Measurements from ENCODE around the gene KCNH2. TPM values are rescaled to one million over a fixed set of nuclear protein-coding genes. Genes with fewer than 3 reads are reported as not detected.
A peak's percentile ranks its signal among the peaks of the same experiment; 100 is the strongest.

The KCNH2 gene
- total RNA-seq, 2 experiments from 2014 or later = 0.48 to 0.54 TPM

DNA sequence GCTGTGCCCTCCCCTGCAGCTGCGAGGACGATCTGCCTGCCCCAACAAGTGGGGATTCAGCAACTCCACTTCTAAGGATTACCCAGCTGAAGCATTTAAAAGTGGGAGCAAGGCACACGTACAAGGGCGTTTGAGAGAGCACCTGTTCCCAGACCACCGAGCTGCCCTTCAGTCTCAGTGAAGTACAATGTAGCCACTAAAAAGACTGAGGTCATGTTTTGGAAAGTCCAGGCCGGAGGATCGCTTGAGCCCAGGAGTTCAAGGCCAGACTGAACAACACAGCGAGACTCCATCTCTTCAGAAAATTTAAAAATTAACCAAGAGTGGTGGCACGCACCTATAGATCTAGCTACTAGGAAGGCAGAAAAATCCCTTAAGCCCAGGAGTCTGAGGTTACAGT lies 27.4 kb upstream of the KCNH2 start:
- POLR2A ChIA-PET = no interaction called here
- DNase-seq = no peak
- H3K36me3 Mint-ChIP-seq (ENCODE audit: low read depth) = no peaks in the 10 kb centered on the region
- ATAC-seq = no peak
- H3K4me3 Mint-ChIP-seq = no peak overlapping the region
- H3K27me3 Mint-ChIP-seq = no peaks in the 10 kb centered on the region
- no peak overlapping the region for H3K27ac Mint-ChIP-seq
- intact Hi-C loops (cut with DNase I, micrococcal nuclease) = no loop called here
- H3K9me3 Mint-ChIP-seq (ENCODE audit: low read depth) = no peaks in the 10 kb centered on the region
- CTCF ChIA-PET = interaction anchor here (0.6 to 6.1 kb wide), 5 partner anchors 11 to 438 kb away, joined by 3 to 43 read pairs (median 5); no protein-coding TSS in a partner anchor
- H3K4me1 Mint-ChIP-seq = peaks cover 28% of the 10 kb centered on the region

DNA sequence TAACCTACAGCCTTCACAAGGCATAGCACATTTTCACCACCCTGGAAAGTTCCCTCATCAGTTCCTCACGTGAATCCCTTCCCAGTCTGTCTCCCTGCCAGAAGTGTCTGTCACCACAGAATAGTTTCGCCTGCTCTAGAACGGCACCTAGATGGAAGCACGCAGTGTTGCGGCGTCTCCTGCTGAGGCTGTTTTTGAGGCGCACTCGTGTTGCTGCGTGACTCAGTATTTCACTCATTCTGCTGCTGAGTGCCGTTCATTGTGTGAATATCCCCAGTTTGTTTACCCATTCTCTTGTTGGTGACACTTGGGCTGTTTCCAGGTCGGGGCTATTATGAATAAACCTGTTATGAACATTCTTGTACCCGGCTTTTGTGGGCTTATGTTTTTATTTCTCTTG lies 25.5 kb upstream of the KCNH2 start:
- CTCF ChIA-PET = interaction anchor here (0.9 kb wide), 2 partner anchors 9 to 15 kb away, joined by 3 read pairs; no protein-coding TSS in a partner anchor
- Mint-ChIP-seq H3K27ac (no peak overlapping the region), H3K36me3 (ENCODE audit: low read depth) (no peaks in the 10 kb centered on the region), H3K9me3 (ENCODE audit: low read depth) (no peaks in the 10 kb centered on the region), H3K27me3 (no peaks in the 10 kb centered on the region), H3K4me3 (no peak overlapping the region), H3K4me1 (peaks cover 22% of the 10 kb centered on the region)
- intact Hi-C loops (cut with DNase I, micrococcal nuclease) = no loop called here
- ATAC-seq = no peak
- POLR2A ChIA-PET = no interaction called here
- no peak for DNase-seq

DNA sequence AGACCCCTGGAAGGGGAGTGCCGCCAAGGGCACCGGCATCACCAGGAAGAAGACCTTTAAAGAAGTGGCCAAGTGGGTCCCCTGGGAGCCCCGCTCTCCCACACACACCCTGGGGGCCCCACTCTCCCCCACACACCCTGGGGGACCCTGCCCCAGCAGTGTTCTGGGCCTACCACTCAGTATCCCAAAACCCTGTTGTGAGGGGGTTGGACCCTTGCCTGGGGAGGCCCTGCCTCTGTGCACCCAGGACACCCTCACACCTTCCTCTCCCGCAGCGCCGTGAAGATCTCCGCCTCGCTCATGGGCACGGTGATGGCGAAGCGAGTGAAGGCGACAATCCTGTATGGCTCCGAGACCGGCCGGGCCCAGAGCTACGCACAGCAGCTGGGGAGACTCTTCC lies 23.4 kb upstream of the KCNH2 start:
- Mint-ChIP-seq H3K9me3 (ENCODE audit: low read depth) (no peaks in the 10 kb centered on the region), H3K36me3 (ENCODE audit: low read depth) (no peaks in the 10 kb centered on the region), H3K4me3 (no peak overlapping the region), H3K4me1 (peaks cover 28% of the 10 kb centered on the region), H3K27ac (no peak overlapping the region), H3K27me3 (no peaks in the 10 kb centered on the region)
- no peak for DNase-seq
- no peak for ATAC-seq
- CTCF ChIA-PET = interaction anchor here (0.7 to 1.1 kb wide), 2 partner anchors 9 to 25 kb away, joined by 3 read pairs; no protein-coding TSS in a partner anchor
- intact Hi-C loops (cut with DNase I, micrococcal nuclease) = no loop called here
- POLR2A ChIA-PET = no interaction called here

DNA sequence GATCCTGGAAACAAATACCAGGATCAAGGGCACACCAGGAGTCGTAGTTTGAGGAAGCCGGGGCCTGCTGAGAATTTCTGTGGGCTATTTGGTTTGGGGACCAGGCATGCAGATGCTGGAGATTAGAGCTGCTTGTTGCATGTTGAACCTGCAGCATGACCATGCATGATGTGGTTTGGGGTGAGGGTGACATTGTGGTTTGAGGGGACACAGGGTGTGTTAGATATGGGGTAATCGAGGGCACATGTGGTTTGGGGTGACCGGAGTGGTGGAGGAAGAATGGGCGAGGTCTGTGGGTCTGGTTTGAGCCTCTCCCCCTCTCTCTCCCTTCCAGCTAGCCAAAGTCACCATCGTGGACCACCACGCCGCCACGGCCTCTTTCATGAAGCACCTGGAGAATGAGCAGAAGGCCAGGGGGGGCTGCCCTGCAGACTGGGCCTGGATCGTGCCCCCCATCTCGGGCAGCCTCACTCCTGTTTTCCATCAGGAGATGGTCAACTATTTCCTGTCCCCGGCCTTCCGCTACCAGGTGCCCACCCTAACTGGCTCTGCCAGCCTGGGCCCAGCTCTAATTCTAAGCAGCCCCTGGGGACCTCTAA lies 22.9 kb upstream of the KCNH2 start:
- no peaks in the 10 kb centered on the region for H3K9me3 Mint-ChIP-seq (ENCODE audit: low read depth)
- intact Hi-C loops (cut with DNase I, micrococcal nuclease) = no loop called here
- CTCF ChIA-PET = interaction anchor here (0.7 kb wide), 1 partner anchor 8 kb away, joined by 3 read pairs; no protein-coding TSS in a partner anchor
- ATAC-seq (no peak), DNase-seq (no peak)
- no peaks in the 10 kb centered on the region for H3K36me3 Mint-ChIP-seq (ENCODE audit: low read depth)
- no peaks in the 10 kb centered on the region for H3K27me3 Mint-ChIP-seq
- peaks cover 31% of the 10 kb centered on the region for H3K4me1 Mint-ChIP-seq
- POLR2A ChIA-PET = no interaction called here
- no peak overlapping the region for H3K27ac Mint-ChIP-seq
- H3K4me3 Mint-ChIP-seq = no peak overlapping the region

DNA sequence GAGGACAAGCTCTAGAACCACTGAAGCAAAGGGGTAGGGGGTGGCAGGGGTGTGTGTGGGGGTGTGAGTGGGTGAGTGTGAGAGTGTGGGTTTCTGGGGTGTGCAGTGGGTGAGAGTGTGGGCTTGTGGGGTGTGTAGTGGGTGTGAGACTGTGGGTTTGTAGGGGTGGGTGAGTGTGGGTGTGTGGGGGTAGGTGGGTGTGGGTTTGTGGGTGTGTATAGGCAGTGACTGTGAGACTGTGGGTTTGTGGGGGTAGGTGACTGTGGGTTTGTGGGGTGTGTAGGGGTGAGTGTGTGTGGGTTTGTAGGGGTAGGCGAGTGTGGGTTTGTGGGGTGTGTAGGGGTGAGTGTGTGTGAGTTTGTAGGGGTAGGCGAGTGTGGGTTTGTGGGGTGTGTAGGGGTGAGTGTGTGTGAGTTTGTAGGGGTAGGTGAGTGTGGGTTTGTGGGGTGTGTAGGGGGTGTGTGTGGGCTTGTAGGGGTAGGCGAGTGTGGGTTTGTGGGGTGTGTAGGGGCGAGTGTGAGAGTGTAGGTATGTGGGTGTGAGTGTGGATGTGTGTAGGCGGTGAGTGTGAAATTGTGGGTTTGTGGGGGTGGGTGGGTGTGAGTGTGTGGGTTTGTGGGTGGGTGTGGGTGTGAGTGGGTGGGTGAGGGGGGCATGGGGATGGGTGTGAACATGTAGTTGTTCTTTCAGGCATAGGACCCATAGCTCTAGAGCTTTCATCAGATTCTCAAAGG lies 21.5 kb upstream of the KCNH2 start:
- ChIA-PET POLR2A (no interaction called here), CTCF (interaction anchor here (0.6 to 3.6 kb wide), 3 partner anchors 9 to 110 kb away, joined by 3 to 20 read pairs (median 3); no protein-coding TSS in a partner anchor)
- Mint-ChIP-seq H3K36me3 (ENCODE audit: low read depth) (no peaks in the 10 kb centered on the region), H3K27ac (no peak overlapping the region), H3K9me3 (ENCODE audit: low read depth) (no peaks in the 10 kb centered on the region), H3K4me1 (peaks cover 33% of the 10 kb centered on the region), H3K4me3 (no peak overlapping the region), H3K27me3 (no peaks in the 10 kb centered on the region)
- ATAC-seq = no peak
- peak; percentile 4 for DNase-seq
- intact Hi-C loops (cut with DNase I, micrococcal nuclease) = no loop called here

DNA sequence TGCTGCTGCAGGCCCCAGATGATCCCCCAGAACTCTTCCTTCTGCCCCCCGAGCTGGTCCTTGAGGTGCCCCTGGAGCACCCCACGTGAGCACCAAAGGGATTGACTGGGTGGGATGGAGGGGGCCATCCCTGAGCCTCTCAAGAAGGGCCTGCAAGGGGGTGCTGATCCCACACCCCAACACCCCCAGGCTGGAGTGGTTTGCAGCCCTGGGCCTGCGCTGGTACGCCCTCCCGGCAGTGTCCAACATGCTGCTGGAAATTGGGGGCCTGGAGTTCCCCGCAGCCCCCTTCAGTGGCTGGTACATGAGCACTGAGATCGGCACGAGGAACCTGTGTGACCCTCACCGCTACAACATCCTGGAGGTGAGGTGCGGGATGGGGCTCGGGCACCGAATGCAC lies 20.9 kb upstream of the KCNH2 start:
- no peaks in the 10 kb centered on the region for H3K27me3 Mint-ChIP-seq
- DNase-seq (peak; percentile 3), ATAC-seq (no peak)
- H3K4me1 Mint-ChIP-seq = peaks cover 38% of the 10 kb centered on the region
- no peaks in the 10 kb centered on the region for H3K36me3 Mint-ChIP-seq (ENCODE audit: low read depth)
- H3K4me3 Mint-ChIP-seq = no peak overlapping the region
- ChIA-PET CTCF (interaction anchor here (0.6 to 3.6 kb wide), 4 partner anchors 10 to 110 kb away, joined by 3 to 20 read pairs (median 6); no protein-coding TSS in a partner anchor), POLR2A (no interaction called here)
- no peak overlapping the region for H3K27ac Mint-ChIP-seq
- intact Hi-C loops (cut with DNase I, micrococcal nuclease) = no loop called here
- no peaks in the 10 kb centered on the region for H3K9me3 Mint-ChIP-seq (ENCODE audit: low read depth)

DNA sequence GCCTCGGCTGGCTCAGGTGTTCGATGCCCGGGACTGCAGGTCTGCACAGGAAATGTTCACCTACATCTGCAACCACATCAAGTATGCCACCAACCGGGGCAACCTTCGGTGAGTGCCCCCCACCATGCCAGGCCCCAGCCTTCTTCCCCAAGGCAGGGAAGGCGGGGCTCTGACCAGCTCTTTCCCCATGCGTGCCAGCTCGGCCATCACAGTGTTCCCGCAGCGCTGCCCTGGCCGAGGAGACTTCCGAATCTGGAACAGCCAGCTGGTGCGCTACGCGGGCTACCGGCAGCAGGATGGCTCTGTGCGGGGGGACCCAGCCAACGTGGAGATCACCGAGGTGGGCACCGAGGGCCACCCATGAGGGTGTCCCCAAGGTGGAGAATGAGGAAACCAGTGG lies 20.2 kb upstream of the KCNH2 start:
- Mint-ChIP-seq H3K36me3 (ENCODE audit: low read depth) (no peaks in the 10 kb centered on the region), H3K27me3 (no peaks in the 10 kb centered on the region), H3K4me3 (no peak overlapping the region), H3K9me3 (ENCODE audit: low read depth) (no peaks in the 10 kb centered on the region), H3K27ac (no peak overlapping the region), H3K4me1 (peaks cover 39% of the 10 kb centered on the region)
- DNase-seq = no peak
- ATAC-seq = no peak
- CTCF ChIA-PET = interaction anchor here (0.6 to 3.6 kb wide), 4 partner anchors 9 to 47 kb away, joined by 3 to 20 read pairs (median 6); no protein-coding TSS in a partner anchor
- intact Hi-C loops (cut with DNase I, micrococcal nuclease) = no loop called here
- POLR2A ChIA-PET = no interaction called here

DNA sequence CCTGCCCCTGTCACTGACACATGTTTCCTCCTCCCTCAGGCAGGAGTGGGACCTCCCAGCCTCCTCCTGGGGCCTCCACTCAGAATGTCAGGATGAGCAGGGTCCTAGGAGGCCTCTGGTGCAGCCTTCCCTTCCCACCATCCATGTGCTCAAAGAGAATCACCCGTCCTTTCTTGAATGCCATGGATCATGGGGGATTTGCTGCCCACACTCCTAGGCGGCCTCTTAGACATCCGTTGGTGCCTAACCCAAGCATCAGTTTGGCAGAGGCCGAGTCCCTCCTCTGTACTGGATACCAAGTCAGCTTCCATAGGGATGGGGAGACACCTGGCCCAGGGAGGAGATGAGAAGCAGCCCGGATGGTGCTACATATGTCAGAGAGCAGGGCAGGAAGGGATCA lies 19.7 kb upstream of the KCNH2 start:
- ChIA-PET CTCF (interaction anchor here (0.8 to 3.6 kb wide), 5 partner anchors 9 to 122 kb away, joined by 3 to 20 read pairs (median 4); no protein-coding TSS in a partner anchor), POLR2A (interaction anchor here (0.5 kb wide), 1 partner anchor 39 kb away, joined by 3 read pairs; no protein-coding TSS in a partner anchor)
- no peak overlapping the region for H3K4me3 Mint-ChIP-seq

DNA sequence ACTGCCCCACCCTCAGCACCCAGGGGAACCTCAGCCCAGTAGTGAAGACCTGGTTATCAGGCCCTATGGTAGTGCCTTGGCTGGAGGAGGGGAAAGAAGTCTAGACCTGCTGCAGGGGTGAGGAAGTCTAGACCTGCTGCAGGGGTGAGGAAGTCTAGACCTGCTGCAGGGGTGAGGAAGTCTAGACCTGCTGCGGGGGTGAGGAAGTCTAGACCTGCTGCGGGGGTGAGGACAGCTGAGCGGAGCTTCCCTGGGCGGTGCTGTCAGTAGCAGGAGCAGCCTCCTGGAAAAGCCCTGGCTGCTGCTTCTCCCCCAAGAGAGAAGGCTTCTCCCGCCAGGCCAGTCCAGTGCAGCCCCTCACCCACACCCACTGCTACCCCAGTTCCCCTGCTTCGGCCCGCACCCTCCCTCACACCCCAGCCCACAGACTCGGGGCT lies 19.0 kb upstream of the KCNH2 start:
- Mint-ChIP-seq H3K4me3 (no peak overlapping the region), H3K4me1 (peaks cover 39% of the 10 kb centered on the region), H3K27ac (no peak overlapping the region), H3K27me3 (no peaks in the 10 kb centered on the region), H3K36me3 (ENCODE audit: low read depth) (no peaks in the 10 kb centered on the region), H3K9me3 (ENCODE audit: low read depth) (no peaks in the 10 kb centered on the region)
- ATAC-seq (no peak), DNase-seq (peak; percentile 40)
- intact Hi-C loops (cut with DNase I, micrococcal nuclease) = no loop called here
- CTCF ChIA-PET = interaction anchor here (1.0 to 3.6 kb wide), 5 partner anchors 12 to 121 kb away, joined by 3 to 20 read pairs (median 4); partner anchors contain the start of gene ABCB8
- POLR2A ChIA-PET = no interaction called here

More for the DNA sequence above, 19.7 kb upstream of the KCNH2 start:
- Mint-ChIP-seq H3K4me1 (peaks cover 39% of the 10 kb centered on the region), H3K27ac (no peak overlapping the region), H3K36me3 (ENCODE audit: low read depth) (no peaks in the 10 kb centered on the region), H3K27me3 (no peaks in the 10 kb centered on the region), H3K9me3 (ENCODE audit: low read depth) (no peaks in the 10 kb centered on the region)
- DNase-seq (no peak), ATAC-seq (no peak)
- intact Hi-C loops (cut with DNase I, micrococcal nuclease) = no loop called here

DNA sequence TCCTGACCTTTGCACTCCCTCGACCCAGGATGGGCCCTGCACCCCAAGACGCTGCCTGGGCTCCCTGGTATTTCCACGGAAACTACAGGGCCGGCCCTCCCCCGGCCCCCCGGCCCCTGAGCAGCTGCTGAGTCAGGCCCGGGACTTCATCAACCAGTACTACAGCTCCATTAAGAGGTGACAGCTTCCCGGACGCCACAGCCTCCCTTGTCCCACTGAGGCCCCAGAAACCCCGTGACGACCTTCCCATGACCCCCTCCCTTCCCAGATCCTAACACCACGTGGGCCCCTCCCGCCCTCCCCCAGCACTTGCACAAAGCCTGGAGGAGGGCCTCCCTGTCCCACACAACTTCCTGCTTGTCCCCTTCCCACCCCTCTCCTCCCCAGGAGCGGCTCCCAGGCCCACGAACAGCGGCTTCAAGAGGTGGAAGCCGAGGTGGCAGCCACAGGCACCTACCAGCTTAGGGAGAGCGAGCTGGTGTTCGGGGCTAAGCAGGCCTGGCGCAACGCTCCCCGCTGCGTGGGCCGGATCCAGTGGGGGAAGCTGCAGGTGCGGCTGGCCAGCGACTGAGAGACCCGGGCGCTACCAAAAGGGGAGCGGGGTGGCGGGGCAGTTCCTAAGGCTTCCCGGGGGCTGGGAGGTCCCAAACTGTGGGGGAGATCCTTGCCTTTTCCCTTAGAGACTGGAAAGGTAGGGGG lies 18.4 kb upstream of the KCNH2 start:
- H3K9me3 Mint-ChIP-seq (ENCODE audit: low read depth) = no peaks in the 10 kb centered on the region
- no peaks in the 10 kb centered on the region for H3K27me3 Mint-ChIP-seq
- ChIA-PET POLR2A (no interaction called here), CTCF (interaction anchor here (0.6 to 3.6 kb wide), 6 partner anchors 12 to 120 kb away, joined by 3 to 20 read pairs (median 4); partner anchors contain the start of gene ABCB8)
- no peaks in the 10 kb centered on the region for H3K36me3 Mint-ChIP-seq (ENCODE audit: low read depth)
- DNase-seq (peak; percentile 59), ATAC-seq (peak; percentile 50)
- H3K4me3 Mint-ChIP-seq = peak overlapping the region; percentile 38
- H3K4me1 Mint-ChIP-seq = peaks cover 39% of the 10 kb centered on the region
- intact Hi-C loops (cut with DNase I, micrococcal nuclease) = no loop called here
- no peak overlapping the region for H3K27ac Mint-ChIP-seq

DNA sequence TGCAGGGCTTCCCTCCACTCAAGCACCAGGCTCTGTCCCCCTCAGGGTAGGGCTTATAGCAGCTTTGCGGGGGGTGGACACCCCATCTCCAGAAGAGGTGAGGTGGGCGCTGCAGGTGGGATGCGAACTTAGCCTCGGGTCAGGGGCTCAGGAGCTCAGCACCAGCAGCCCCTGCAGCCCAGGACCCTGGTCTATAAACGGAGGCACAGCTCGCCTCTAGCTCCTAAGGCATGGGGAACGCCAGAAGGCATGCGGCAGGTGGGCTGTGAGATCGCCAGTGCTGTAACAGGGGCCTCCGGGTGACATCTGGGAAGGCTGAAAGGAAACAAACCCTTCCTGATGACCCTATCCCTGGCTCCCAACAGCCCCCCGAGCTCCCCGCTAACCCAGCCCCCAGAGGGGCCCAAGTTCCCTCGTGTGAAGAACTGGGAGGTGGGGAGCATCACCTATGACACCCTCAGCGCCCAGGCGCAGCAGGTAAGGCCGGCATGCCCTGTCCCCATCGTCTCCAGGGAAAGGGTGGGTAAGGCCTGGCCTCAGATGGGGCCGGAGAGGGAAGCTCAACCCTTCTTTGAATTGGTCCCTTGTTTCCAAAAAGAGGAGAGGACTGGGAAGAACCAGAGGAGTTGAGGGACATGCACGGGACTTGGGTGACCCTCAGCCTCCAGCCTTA lies 16.9 kb upstream of the KCNH2 start:
- Mint-ChIP-seq H3K36me3 (ENCODE audit: low read depth) (peaks cover 3% of the 10 kb centered on the region), H3K4me1 (peaks cover 39% of the 10 kb centered on the region), H3K27ac (no peak overlapping the region), H3K27me3 (no peaks in the 10 kb centered on the region), H3K4me3 (peak overlapping the region; percentile 49), H3K9me3 (ENCODE audit: low read depth) (peaks cover 15% of the 10 kb centered on the region)
- intact Hi-C loops (cut with DNase I, micrococcal nuclease) = no loop called here
- ATAC-seq (peak; percentile 8), DNase-seq (peak; percentile 14)
- ChIA-PET POLR2A (interaction anchor here (0.6 to 1.5 kb wide), 3 partner anchors 13 to 44 kb away, joined by 3 to 4 read pairs (median 4); no protein-coding TSS in a partner anchor), CTCF (interaction anchor here (0.6 to 3.0 kb wide), 16 partner anchors 9 to 111 kb away, joined by 3 to 35 read pairs (median 3); partner anchors contain the start of gene ABCB8)
